Lower leg skin (tissue), 4 donors: ENCODE data around the gene AQP3. TPM values are rescaled to one million over a fixed set of nuclear protein-coding genes. Genes with fewer than 3 reads are reported as not detected.
A peak's percentile ranks its signal among the peaks of the same experiment; 100 is the strongest.

Experiments used
- DNase-seq, 2 donors: peaks; one replicate each; pipeline ENCODE4 v3.0.0-alpha.2; 2019; ENCODE audit warnings: low spot score in 2 of 2
- H3K4me3 ChIP-seq: fragments of 200-600 bp; sonication (generic); 2 replicates; pipeline ENCODE4 v1.5.1; 2017; ENCODE audit warnings: mild to moderate bottlenecking, low read depth; ENCODE audit not compliant: poor library complexity, severe bottlenecking
- CTCF ChIP-seq, 3 donors: fragments of 450-650 bp; IDR thresholded peaks; one replicate each; pipeline ENCODE4 v1.5.1; 2016; ENCODE audit warnings: antibody characterized with exemption in 3 of 3, mild to moderate bottlenecking in 3 of 3, moderate library complexity in 2 of 3
- POLR2A ChIP-seq, 2 donors: fragments of 450-650 bp; IDR thresholded peaks; one replicate each; pipeline ENCODE4 v1.6.1; 2016 to 2017; ENCODE audit warnings: antibody characterized with exemption in 2 of 2, mild to moderate bottlenecking in 1 of 2, moderate library complexity in 1 of 2
- WGBS, 2 donors: methylation state at CpG; one replicate each; pipeline ENCODE4 v1.1.5; 2018; 5-methylcytosine and 5-hydroxymethylcytosine counted together
- intact Hi-C: fragments of 100-400 bp; cut with DNase I; formaldehyde crosslinking; loops from one replicate; pipeline ENCODE4 v1.15.0; 2023; ENCODE audit warnings: low total_unique reads
- total RNA-seq, 4 donors: library from RNA; depleted of rRNA; stranded (reverse); fragments of >200 nt; gene quantifications; one replicate each; pipeline ENCODE4 v1.1.0, GENCODE V29; 2016

AQP3 gene
- total RNA-seq, 4 donors from 2014 or later, result 728 to 1,697 (median 1,073) TPM

- intact Hi-C loops, result no loop called here
These were observed 1.0 kb downstream of the AQP3 start for GRCh38 chr9:33446240-33446945.

GRCh38 chr9:33445389-33446239 is 1.8 kb downstream of the AQP3 start:
- intact Hi-C loops, result no loop called here
- 45 to 62% methylated on average over 11 of the region's 11 CpGs for WGBS, 2 donors

More at GRCh38 chr9:33446240-33446945, 1.0 kb downstream of the AQP3 start:
- H3K4me3 ChIP-seq, result peak overlapping the region; percentile 50
- TF ChIP-seq CTCF (IDR thresholded peaks at IDR 0.05) (no peak), POLR2A (IDR thresholded peaks at IDR 0.05) (no peak)
- WGBS, 2 donors, result 45 to 54% methylated on average over 12 of the region's 12 CpGs
- DNase-seq, result no peak

GRCh38 chr9:33443464-33444154 is 3.8 kb downstream of the AQP3 start:
- no peak for TF ChIP-seq POLR2A (IDR thresholded peaks at IDR 0.05)
- TF ChIP-seq CTCF (IDR thresholded peaks at IDR 0.05), result no peak
- no peak overlapping the region for H3K4me3 ChIP-seq

More at GRCh38 chr9:33445389-33446239, 1.8 kb downstream of the AQP3 start:
- peak overlapping the region; percentile 4 for H3K4me3 ChIP-seq
- no peak for TF ChIP-seq CTCF (IDR thresholded peaks at IDR 0.05)
- TF ChIP-seq POLR2A (IDR thresholded peaks at IDR 0.05), result no peak
- DNase-seq, result no peak

GRCh38 chr9:33443047-33443446 is 4.3 kb downstream of the AQP3 start:
- WGBS, 2 donors, result 37 to 71% methylated on average over 6 to 9 of the region's 9 CpGs
- no peak overlapping the region for H3K4me3 ChIP-seq
- intact Hi-C loops, result no loop called here
- TF ChIP-seq CTCF (IDR thresholded peaks at IDR 0.05) (no peak), POLR2A (IDR thresholded peaks at IDR 0.05) (no peak)
- DNase-seq, result no peak

More at GRCh38 chr9:33443464-33444154, 3.8 kb downstream of the AQP3 start:
- 59 to 64% methylated on average over 10 of the region's 10 CpGs for WGBS, 2 donors
- intact Hi-C loops, result no loop called here
- no peak for DNase-seq

GRCh38 chr9:33442125-33442524 is 5.3 kb downstream of the AQP3 start:
- intact Hi-C loops, result no loop called here
- no peak for DNase-seq
- H3K4me3 ChIP-seq, result no peak overlapping the region
- TF ChIP-seq POLR2A (IDR thresholded peaks at IDR 0.05) (no peak), CTCF (IDR thresholded peaks at IDR 0.05) (no peak)
- WGBS, 2 donors, result 75 to 82% methylated on average over 15 of the region's 15 CpGs
